Stomach (tissue), 9 donors: ENCODE results near the gene SPEG. TPM values are rescaled to one million over a fixed set of nuclear protein-coding genes. Genes with fewer than 3 reads are reported as not detected.
A peak's percentile ranks its signal among the peaks of the same experiment; 100 is the strongest.
"Not testable (repeated sequence)": the region's sequence is repeated elsewhere in the genome, so short reads cannot be mapped to it uniquely, and the experiment has no call there.

Experiments used
- DNase-seq, 2 donors: peaks; one replicate each; pipeline versions ENCODE4 v3.0.0 to v3.0.0-alpha.2; 2013 to 2019
- H3K27ac ChIP-seq, 5 donors: fragments of 200-600 bp in 4 of 5; sonication (generic) in 4 of 5; one replicate each; pipeline ENCODE4 v1.5.1; 2013 to 2019; ENCODE audit warnings: mild to moderate bottlenecking in 1 of 5, moderate library complexity in 1 of 5
- H3K27me3 ChIP-seq, 3 donors: fragments of 200-600 bp; sonication (generic); one replicate each; pipeline ENCODE4 v1.5.1; 2017 to 2019; ENCODE audit warnings: mixed run types in 1 of 3
- H3K36me3 ChIP-seq, 4 donors: fragments of 200-600 bp; sonication (generic); 1 replicate in 3 of 4; 2 replicates in 1 of 4; pipeline ENCODE4 v1.5.1; 2016 to 2019
- H3K4me1 ChIP-seq, 4 donors: fragments of 200-600 bp; sonication (generic); one replicate each; pipeline ENCODE4 v1.5.1; 2016 to 2019
- H3K4me3 ChIP-seq, 4 donors: fragments of 200-600 bp; sonication (generic) in 3 of 4; one replicate each; pipeline ENCODE4 v1.5.1; 2016 to 2019; ENCODE audit warnings: mild to moderate bottlenecking in 1 of 4
- H3K9me3 ChIP-seq, 4 donors: fragments of 200-600 bp; sonication (generic); one replicate each; pipeline ENCODE4 v1.5.1; 2016 to 2019
- CTCF ChIP-seq, 7 experiments: fragments of 450-650 bp in 4 of 7; fragments of 200-600 bp in 3 of 7; sonication (generic) in 3 of 7; IDR thresholded peaks; one replicate each; pipeline ENCODE4 v1.5.1; 2016 to 2019; ENCODE audit warnings: antibody characterized with exemption in 7 of 7, control low read depth in 2 of 7, mild to moderate bottlenecking in 1 of 7
- EP300 ChIP-seq: sonication (generic); formaldehyde crosslinking; IDR thresholded peaks from one replicate; pipeline ENCODE4 v1.6.1; 2017; ENCODE audit warnings: antibody characterized with exemption
- POLR2A ChIP-seq, 4 donors: fragments of 450-650 bp; IDR thresholded peaks; one replicate each; pipeline ENCODE4 v1.6.1; 2016; ENCODE audit warnings: antibody characterized with exemption in 4 of 4, control low read depth in 2 of 4, mild to moderate bottlenecking in 1 of 4, moderate library complexity in 1 of 4
- POLR2AphosphoS5 ChIP-seq, 3 donors: sonication (generic); formaldehyde crosslinking; IDR thresholded peaks; one replicate each; pipeline ENCODE4 v1.6.1; 2016; ENCODE audit warnings: antibody characterized with exemption in 3 of 3
- WGBS, 5 donors: extraction: QIAGEN DNeasy Blood & Tissue Kit in 3 of 5; methylation state at CpG; one replicate each; pipeline versions ENCODE4 v1.1.5 to v1.1.7; 2013 to 2018; 5-methylcytosine and 5-hydroxymethylcytosine counted together
- intact Hi-C: fragments of 100-400 bp; cut with DNase I; formaldehyde crosslinking; loops from one replicate; pipeline ENCODE4 v1.15.1; 2023; ENCODE audit warnings: low total_unique reads
- polyA plus RNA-seq, 3 donors: library from polyadenylated mRNA; stranded (reverse); fragments of 200-250 nt; gene quantifications; one replicate each; pipeline ENCODE4 v1.2.3, GENCODE V29; 2013
- total RNA-seq, 5 donors: library from RNA; depleted of rRNA; stranded (reverse); fragments of >200 nt; gene quantifications; one replicate each; pipeline versions ENCODE4 v1.1.0 to v1.2.3, GENCODE V29; 2014 to 2016
- donor health status: healthy with polysubstance abuse.
- donor health status: Bipolar disorder and iron deficiency.
- donor health status: healthy.

SPEG gene
- total and polyA plus RNA-seq, 8 donors, result 7.4 to 106 (median 27.2) TPM

DNA sequence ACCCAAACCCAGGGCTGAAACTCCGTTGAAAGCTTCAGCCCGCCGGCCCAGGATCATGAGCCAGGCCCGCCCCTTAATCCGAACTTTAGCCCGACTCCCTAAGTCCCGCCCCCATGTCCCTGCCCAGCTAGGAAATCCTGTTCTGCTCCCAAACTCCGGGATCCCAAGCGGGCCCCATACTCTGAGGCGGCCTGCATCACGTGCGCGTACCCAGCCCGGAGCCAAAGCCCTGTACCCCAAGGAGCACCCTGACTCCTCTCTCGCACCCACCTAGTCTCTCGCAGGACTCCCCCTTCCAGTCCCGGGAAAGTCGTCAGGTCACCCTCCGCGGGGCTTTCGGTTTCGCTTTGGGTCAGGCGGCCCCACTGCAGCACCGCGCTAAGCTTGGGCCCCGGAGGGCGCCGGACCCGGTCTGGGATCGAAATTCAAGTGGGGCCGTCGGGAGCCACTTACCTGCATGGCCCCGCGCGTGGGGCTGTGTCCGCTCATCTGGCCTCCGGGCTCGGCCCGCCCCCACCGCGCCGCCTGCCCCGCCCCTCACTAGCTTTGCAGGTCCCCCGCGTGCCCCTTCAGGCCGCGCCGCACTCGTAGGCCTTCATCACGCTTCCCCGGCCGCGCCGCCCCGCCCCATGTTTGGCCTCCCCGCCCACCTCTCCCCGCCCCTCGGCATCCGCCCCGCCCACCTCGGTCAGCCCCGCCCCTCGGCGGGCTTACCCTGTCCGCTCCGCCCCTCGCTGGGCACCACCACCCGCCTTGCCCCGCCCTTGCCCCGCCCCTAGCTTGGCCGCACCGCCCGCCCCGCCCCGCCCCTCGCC, 47.1 kb upstream of the SPEG start, which contains the start of gene DNPEP:
DNPEP (minus strand) TSS at position 607 of the 815 bp plus-strand sequence; CDS start at position 489, 118 bp downstream.
- peak within 1 kb of the TSS; percentile 72 to 88 (median 86) for H3K4me3 ChIP-seq
- TF ChIP-seq CTCF (IDR thresholded peaks at IDR 0.05) (no peak), EP300 (no peak), POLR2AphosphoS5 (IDR thresholded peaks at IDR 0.05) (peak in 2 of 3 donors; percentile 42 to 50), POLR2A (IDR thresholded peaks at IDR 0.05) (no peak)
- intact Hi-C loops, result no loop called here
- H3K27ac ChIP-seq, result peak within 1 kb of the TSS; percentile 95 to 98 (median 96)
- no peaks in the 10 kb centered on the region for H3K9me3 ChIP-seq
- peaks cover 33 to 41% (median 40%) of the 10 kb centered on the region in 4 donors for H3K36me3 ChIP-seq
- H3K4me1 ChIP-seq, result peaks cover 13 to 31% (median 23%) of the 10 kb centered on the region in 4 donors
- no peaks in the 10 kb centered on the region for H3K27me3 ChIP-seq
- peak; percentile 94 to 95 for DNase-seq
- WGBS, 5 donors, result 0 to 2% (median 0%) methylated on average over 15 to 74 of the region's 76 CpGs

DNA sequence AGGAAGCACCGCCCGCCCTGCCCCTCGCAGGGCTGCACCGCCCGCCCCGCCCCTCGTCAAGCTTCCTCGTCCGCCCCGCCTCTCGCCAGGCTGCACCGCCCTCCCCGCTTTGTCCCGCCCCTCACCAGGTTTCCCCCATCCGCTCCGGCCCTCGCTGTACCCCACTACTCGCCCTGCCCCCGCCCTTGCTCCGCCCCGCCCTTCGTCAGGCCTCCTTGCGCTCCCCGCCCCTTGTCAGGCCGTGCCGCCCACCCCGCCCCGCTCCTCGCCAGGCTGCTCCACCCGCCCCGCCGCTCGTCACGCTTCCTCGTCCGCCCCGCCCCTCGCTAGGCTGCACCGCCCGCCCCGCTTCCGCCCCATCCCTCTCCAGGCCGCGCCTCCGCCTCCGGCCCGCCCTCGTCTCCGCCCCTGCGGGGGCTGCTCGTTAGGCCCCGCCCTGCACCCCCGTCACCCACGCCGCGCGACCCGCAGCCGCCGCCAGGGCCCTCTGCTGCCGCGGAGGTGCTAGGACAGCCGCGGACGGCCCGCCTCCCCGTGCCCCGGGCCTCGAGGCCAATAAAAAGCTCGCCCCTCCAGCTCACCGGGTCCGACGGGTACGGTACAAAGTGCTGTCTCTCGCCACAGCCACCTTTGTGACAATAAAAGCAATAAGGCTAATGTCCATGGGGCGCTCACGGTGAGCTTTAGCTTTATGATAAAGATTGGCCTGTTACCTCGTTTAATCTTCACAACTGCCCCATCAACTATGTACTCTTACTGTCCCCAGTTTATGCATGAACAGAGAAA, 46.3 kb upstream of the SPEG start:
- TF ChIP-seq CTCF (IDR thresholded peaks at IDR 0.05) (peak in 5 of 7 experiments; percentile 38 to 86 (median 64)), POLR2AphosphoS5 (IDR thresholded peaks at IDR 0.05) (peak; percentile 35 to 65 (median 44)), EP300 (no peak), POLR2A (IDR thresholded peaks at IDR 0.05) (no peak)
- H3K4me1 ChIP-seq, result peaks cover 13 to 31% (median 23%) of the 10 kb centered on the region in 4 donors
- intact Hi-C loops, result no loop called here
- peak overlapping the region; percentile 72 to 88 (median 86) for H3K4me3 ChIP-seq
- H3K36me3 ChIP-seq, result peaks cover 26 to 33% (median 32%) of the 10 kb centered on the region in 4 donors
- no peaks in the 10 kb centered on the region for H3K27me3 ChIP-seq
- H3K27ac ChIP-seq, result peak overlapping the region; percentile 77 to 98 (median 96)
- DNase-seq, result peak; percentile 99
- no peaks in the 10 kb centered on the region for H3K9me3 ChIP-seq
- 1 to 2% (median 2%) methylated on average over 12 to 72 of the region's 78 CpGs for WGBS, 5 donors

DNA sequence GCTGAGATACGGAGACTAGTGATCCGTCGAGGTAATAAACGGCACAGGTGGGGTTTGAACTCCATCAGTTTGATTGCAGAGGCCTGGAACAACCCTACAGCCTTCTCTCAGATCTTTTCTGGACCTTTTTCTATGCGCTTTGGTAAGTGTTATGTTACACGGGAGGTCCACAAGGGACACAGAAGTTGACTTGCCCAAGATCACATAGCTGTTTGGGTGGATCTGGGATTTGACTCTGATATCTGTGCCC, 45.8 kb upstream of the SPEG start:
- peaks cover 23 to 28% (median 27%) of the 10 kb centered on the region in 4 donors for H3K36me3 ChIP-seq
- H3K27me3 ChIP-seq, result no peaks in the 10 kb centered on the region
- H3K4me1 ChIP-seq, result peaks cover 13 to 31% (median 23%) of the 10 kb centered on the region in 4 donors
- intact Hi-C loops, result no loop called here
- TF ChIP-seq EP300, result no peak
- no peak for TF ChIP-seq POLR2AphosphoS5 (IDR thresholded peaks at IDR 0.05)
- no peak for TF ChIP-seq CTCF (IDR thresholded peaks at IDR 0.05)
- no peak for TF ChIP-seq POLR2A (IDR thresholded peaks at IDR 0.05)
- no peak for DNase-seq
- H3K9me3 ChIP-seq, result no peaks in the 10 kb centered on the region
- H3K27ac ChIP-seq, result peak overlapping the region; percentile 77 to 98 (median 96)
- peak overlapping the region; percentile 27 to 88 (median 86) for H3K4me3 ChIP-seq
- 39 to 48% (median 40%) methylated on average over 6 of the region's 6 CpGs for WGBS, 5 donors

DNA sequence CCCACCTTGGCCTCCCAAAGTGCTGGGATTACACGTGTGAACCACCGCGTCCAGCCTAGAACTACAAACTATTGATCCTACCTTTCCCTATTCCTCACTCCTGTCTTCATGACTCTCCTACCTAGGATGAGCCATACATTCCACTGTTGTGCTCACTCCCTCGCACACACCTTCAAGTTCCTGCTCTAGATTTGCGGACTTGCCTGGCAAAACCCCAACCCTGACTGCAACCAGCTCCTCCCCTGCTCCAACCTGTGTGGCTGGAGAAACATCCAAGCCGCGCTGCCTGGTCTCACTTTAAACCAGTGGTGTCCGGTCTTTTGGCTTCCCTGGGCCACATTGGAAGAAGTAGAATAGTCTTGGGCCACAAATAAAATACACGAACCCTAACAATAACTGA, 41.9 kb upstream of the SPEG start:
- Histone ChIP-seq H3K27me3 (no peaks in the 10 kb centered on the region), H3K4me1 (peaks cover 0 to 15% (median 6%) of the 10 kb centered on the region in 4 donors), H3K4me3 (no peak overlapping the region), H3K9me3 (no peaks in the 10 kb centered on the region), H3K27ac (no peak overlapping the region), H3K36me3 (no peaks in the 10 kb centered on the region)
- intact Hi-C loops, result no loop called here
- no peak for DNase-seq
- TF ChIP-seq POLR2AphosphoS5 (IDR thresholded peaks at IDR 0.05), result no peak
- 86 to 90% (median 89%) methylated on average over 9 of the region's 9 CpGs for WGBS, 5 donors

- H3K27me3 ChIP-seq, H3K36me3 ChIP-seq, H3K4me3 ChIP-seq, DNase-seq, H3K9me3 ChIP-seq, intact Hi-C loops, H3K27ac ChIP-seq: not testable (repeated sequence)
- peaks cover 18 to 32% (median 22%) of the 10 kb centered on the region in 4 donors for H3K4me1 ChIP-seq
- WGBS, 5 donors, result 89 to 95% (median 94%) methylated on average over 9 of the region's 9 CpGs
Observed at GRCh38 chr2:219395056-219395455, 39.6 kb upstream of the SPEG start.
